Neuron (in vitro differentiated cells): Measurements from ENCODE around the gene PNPLA7.
"Not testable (repeated sequence)": the region's sequence is repeated elsewhere in the genome, so short reads cannot be mapped to it uniquely, and the experiment has no call there.

Source experiments
- H2AFZ ChIP-seq: one replicate; pipeline ENCODE4 v1.6.1; 2013; ENCODE audit warnings: low read depth, mild to moderate bottlenecking, inconsistent platforms, low read length, moderate library complexity
- H3K27me3 ChIP-seq: one replicate; pipeline ENCODE4 v1.6.1; 2013; ENCODE audit warnings: low read length; ENCODE audit not compliant: insufficient read depth
- H3K36me3 ChIP-seq: one replicate; pipeline ENCODE4 v1.6.1; 2013; ENCODE audit warnings: low read length; ENCODE audit not compliant: insufficient read depth
- H3K4me1 ChIP-seq: one replicate; pipeline ENCODE4 v1.6.1; 2013; ENCODE audit warnings: low read length; ENCODE audit not compliant: insufficient read depth
- H3K4me3 ChIP-seq: 2 replicates; pipeline ENCODE4 v1.5.1; 2013; ENCODE audit warnings: mild to moderate bottlenecking, low read length, moderate library complexity
- H3K9me3 ChIP-seq: one replicate; pipeline ENCODE4 v1.6.1; 2013; ENCODE audit warnings: low read length

PNPLA7 gene

DNA sequence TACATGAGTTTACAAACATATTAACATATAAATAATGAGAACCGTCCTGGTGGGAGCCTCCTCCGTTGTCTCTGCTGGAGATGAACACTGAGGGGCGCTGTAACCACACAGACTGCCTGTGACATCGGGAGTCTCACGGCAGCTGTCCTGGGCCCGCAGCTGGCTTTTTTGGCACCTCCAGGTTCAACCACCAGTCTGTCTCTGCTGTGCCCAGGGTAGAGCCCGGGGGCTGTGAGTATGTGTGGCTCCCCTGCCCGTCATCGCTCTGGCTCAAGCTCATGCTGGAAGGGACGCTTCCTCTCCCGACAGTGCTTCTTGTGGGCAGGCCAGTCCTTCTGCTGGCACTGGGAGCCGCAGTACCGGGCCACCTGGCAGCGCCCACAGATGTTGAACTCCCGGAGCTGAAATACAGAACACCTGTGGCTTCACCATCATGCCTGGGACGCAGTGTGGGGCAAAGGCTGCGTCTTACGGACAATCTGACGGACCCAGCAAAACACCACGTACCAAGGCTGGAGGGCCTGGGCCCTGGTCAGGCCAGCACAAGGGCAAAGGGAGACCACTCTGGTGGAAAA is 32.2 kb upstream of the PNPLA7 start:
- peaks cover 51% of the 10 kb centered on the region for H3K36me3 ChIP-seq

DNA sequence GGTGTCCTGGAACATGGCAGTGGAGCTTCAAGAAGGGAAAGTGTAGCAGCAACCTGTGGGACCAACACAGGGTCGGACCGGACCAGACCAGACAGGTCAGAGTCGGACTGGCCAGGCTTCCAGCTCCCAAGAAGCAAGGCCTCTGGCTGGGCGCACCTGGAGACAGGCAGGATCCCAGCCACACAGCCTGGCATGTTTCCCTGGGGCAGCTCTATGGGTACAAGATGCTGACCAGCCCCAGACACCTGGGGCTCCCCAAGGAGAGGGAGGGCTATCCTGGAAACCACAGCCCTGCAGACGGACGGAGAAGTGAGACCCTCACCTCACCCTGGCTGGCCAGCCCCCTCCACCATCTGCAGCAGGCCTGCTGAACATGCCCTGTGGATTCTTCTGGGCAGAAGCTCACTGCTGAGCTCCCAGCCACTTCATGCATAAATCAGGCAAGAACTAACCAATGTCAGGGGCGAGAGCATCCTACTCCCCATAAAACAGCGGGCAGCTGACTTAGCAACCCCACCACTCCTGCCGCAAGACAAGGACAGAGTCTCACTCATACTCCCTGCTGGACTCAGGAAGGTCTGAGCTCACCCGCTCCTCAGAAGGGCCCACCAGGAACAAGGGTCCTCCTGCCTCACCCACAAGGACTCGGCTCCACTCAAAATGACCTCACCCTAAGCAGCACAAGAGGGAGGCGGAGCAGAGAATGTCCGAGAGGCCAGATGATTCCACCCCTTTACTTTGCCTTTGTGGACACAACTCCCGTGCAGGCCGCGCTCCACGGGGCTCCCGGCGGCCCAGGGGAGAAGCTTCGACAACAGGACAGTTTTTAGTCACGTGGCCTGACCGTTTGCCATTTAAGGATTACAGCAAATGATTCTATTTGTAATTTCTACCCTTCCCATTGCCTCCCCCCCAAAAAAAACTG is 31.4 kb upstream of the PNPLA7 start:
- Histone ChIP-seq H3K9me3 (no peaks in the 10 kb centered on the region), H3K4me1 (peaks cover 12% of the 10 kb centered on the region), H3K27me3 (no peaks in the 10 kb centered on the region), H3K4me3 (no peak overlapping the region), H3K36me3 (peaks cover 44% of the 10 kb centered on the region), H2AFZ (no peak overlapping the region)

More for the DNA sequence above, 32.2 kb upstream of the PNPLA7 start:
- H3K27me3 ChIP-seq: no peaks in the 10 kb centered on the region
- H3K9me3 ChIP-seq: no peaks in the 10 kb centered on the region
- peaks cover 6% of the 10 kb centered on the region for H3K4me1 ChIP-seq
- no peak overlapping the region for H3K4me3 ChIP-seq
- H2AFZ ChIP-seq: no peak overlapping the region

DNA sequence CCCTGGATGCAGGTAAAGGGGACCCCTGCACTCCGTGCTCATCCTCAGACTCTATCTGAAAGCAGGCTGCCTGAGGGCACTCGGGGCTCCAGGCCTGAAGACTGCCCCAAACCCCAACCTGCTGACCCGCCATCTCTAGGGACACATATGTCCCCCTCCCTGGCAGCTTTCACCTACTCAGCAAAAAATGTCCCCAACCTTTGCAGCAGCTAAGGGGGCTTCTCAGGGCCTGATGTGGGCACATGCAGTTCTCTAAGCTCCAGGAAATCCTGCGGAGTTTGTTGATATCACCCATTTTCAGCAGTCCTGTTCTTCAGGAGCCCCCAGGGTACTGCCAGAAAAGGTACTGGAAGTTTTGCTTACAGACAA is 30.7 kb upstream of the PNPLA7 start:
- Histone ChIP-seq H3K9me3 (no peaks in the 10 kb centered on the region), H3K36me3 (peaks cover 40% of the 10 kb centered on the region)

DNA sequence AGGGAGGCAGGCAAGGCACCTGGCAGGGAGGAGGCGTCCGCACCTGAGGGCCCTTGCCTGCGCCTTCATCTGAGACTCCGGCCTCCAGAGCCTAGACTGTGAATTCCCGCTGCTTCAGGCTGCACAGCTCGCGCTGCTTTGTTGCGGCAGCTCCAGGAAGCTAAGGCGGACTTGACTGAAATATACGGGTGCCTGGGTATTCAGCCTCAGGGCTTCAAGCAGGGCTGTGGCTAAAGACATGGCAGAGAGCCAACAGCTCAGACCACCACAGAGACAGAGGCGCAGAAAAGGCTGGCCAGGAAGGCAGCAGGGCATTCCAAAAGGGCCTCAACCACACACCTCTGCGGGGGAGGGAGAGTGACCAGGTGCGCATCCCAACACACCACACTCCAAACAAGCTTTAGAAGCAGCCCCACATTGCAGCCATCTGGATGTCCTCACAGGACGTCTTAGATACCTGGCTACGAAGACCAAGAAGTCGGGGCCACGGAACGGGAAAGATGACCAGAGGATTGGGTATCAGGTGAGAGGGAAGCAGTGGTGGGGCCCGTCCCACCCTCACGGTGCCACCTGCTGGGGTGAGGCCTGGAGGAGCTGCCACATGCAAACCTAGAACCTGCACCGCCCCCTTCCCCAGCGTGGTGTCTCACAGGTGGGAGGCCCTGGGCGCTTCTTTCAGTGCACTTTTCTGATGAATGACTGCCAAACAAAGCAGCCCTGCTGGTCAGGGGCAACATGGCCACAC is 30.2 kb upstream of the PNPLA7 start:
- Histone ChIP-seq H3K9me3 (no peaks in the 10 kb centered on the region), H3K36me3 (peaks cover 40% of the 10 kb centered on the region), H3K4me1 (peaks cover 12% of the 10 kb centered on the region), H2AFZ (no peak overlapping the region), H3K4me3 (no peak overlapping the region), H3K27me3 (no peaks in the 10 kb centered on the region)

More for the DNA sequence above, 30.7 kb upstream of the PNPLA7 start:
- no peak overlapping the region for H2AFZ ChIP-seq
- no peaks in the 10 kb centered on the region for H3K27me3 ChIP-seq
- H3K4me3 ChIP-seq: no peak overlapping the region
- peaks cover 12% of the 10 kb centered on the region for H3K4me1 ChIP-seq

DNA sequence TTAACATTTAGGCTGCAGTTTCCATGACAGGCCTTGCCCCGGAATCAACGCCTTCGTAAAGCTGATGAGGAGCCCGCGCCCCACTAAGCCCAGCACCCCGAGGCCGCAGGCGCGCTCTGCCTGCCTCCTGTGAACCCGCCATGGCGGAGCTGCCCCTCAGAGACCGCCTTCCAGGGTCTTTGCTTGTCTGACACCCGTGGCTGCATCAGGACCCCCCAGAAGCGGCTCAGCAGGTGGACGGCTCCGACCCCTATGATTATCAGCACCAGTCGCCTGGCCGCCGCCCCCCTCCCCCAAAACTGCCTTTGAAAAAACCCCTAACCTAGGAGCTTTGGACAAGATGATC is 29.0 kb upstream of the PNPLA7 start:
- Histone ChIP-seq H3K4me3 (peak overlapping the region; percentile 86), H3K9me3 (no peaks in the 10 kb centered on the region), H3K36me3 (peaks cover 45% of the 10 kb centered on the region), H2AFZ (peak overlapping the region; percentile 73), H3K27me3 (no peaks in the 10 kb centered on the region), H3K4me1 (peaks cover 12% of the 10 kb centered on the region)

DNA sequence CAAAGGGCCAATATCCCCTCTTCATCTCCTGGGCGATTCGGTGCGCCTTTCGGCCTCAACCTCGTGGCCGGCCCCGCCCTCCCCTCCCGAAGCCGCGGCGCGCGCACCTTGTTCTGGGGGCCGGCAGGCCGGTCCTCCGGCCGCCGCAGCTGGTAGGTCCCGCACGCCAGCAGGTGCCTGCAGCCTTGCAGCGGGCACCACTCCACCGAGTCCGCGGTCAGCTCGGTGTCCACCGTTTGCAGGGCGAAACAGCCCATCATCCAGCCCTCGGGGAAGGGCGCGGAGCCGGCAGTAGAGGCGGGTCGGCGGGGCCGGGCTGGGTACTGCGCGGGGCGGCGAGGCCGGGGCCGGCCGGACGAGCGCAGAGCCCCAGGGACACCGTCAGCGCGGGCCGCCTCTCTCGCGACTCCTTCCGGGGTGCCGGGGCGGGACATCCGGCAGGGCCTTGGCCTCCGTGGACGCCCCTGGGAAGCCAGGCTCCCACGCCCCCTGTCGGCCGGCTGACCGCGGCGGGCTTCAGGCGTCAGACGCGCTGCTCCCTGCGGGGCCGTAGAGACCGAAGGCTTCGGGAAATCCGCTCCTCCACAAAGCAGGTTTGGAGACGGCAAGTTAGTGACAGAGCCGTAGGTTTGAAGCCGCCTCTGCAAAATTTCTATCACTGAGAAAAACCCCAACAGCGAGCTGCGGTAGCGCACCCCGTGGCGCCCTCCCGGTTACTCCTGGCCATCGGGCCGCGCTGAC is 28.5 kb upstream of the PNPLA7 start, which contains the start of gene DPH7:
TSS of gene DPH7 (minus strand) at position 408 of the 741 bp plus-strand sequence. CDS start at position 260, 148 bp downstream.
- Histone ChIP-seq H3K4me1 (peaks cover 12% of the 10 kb centered on the region), H3K27me3 (no peaks in the 10 kb centered on the region), H3K4me3 (peak within 1 kb of the TSS; percentile 86), H3K9me3 (no peaks in the 10 kb centered on the region), H2AFZ (peak within 1 kb of the TSS; percentile 73), H3K36me3 (peaks cover 47% of the 10 kb centered on the region)

DNA sequence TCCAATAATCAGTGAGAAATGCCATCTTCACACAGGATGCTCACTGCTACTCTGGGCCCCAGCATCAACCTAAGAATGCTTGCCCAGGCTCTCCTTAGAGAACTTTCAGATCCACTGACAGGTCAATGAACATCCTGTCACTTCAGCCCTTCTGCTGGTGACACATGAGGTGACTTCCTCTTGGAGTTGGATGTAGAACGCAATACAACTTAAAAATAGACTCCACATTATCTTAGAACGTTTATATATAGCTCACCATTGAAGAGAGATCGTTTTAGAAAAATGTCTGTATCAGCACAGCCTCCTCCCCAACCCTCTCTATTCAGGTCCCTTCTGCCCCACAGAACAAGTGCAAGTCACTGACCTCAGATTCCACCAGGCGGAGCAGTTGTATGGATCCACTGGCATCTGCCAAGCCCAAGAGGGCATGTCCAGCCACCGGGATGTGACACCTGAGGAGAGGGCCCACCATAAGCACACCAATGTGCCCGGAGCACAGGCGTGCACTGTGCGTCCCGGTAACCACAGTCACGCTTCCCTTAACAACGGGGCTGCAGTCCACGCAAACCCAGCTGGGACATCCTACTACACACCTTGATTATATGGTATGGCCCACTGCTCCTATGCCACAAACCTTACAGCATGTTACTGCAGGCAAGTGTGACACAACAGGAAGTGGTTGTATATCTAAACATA is 25.7 kb upstream of the PNPLA7 start:
- H3K4me1 ChIP-seq: peaks cover 12% of the 10 kb centered on the region
- peaks cover 38% of the 10 kb centered on the region for H3K36me3 ChIP-seq

DNA sequence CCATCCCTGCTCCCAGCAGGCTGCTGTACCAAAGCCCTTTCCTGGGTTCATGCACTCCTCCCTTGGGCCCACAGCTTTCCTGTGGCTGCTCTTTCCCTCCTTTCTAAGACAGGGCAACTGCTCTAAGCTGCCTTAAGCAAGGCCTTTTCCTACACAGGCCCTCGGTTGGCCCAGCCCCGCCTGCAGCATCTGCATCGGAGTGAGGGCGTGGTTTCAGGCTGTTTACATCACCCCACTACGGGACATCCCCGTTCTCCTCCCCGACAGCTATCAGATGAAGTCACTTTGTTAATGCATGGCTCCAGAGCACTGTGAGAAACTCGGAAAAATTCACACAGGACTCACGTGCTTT is 25.1 kb upstream of the PNPLA7 start:
- no peaks in the 10 kb centered on the region for H3K9me3 ChIP-seq
- H3K4me1 ChIP-seq: peaks cover 12% of the 10 kb centered on the region
- H3K4me3 ChIP-seq: no peak overlapping the region
- peaks cover 43% of the 10 kb centered on the region for H3K36me3 ChIP-seq
- H2AFZ ChIP-seq: no peak overlapping the region
- H3K27me3 ChIP-seq: no peaks in the 10 kb centered on the region

More for the DNA sequence above, 25.7 kb upstream of the PNPLA7 start:
- H2AFZ ChIP-seq: no peak overlapping the region
- H3K9me3 ChIP-seq: no peaks in the 10 kb centered on the region
- H3K27me3 ChIP-seq: no peaks in the 10 kb centered on the region
- no peak overlapping the region for H3K4me3 ChIP-seq

DNA sequence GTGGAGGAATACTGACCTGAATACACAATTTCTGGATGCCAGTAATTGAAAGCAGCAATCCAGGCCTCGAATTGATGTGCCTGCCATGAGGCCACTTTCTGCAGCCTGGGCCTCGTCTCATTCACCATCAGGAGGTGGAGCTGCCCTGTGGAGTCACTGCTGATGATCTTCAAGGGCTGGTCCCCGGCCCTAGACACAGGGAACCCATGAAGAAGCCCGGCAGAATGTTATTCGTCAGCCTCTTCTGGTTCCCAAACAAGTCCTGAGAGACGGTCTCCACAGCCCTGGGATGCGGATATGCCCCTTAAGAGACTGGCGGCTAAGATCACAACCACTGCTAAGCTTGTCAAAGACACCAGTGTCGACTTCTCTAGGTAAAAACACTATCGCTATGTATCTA is 24.0 kb upstream of the PNPLA7 start:
- H3K27me3 ChIP-seq: no peaks in the 10 kb centered on the region
- H3K9me3 ChIP-seq: no peaks in the 10 kb centered on the region
- peaks cover 12% of the 10 kb centered on the region for H3K4me1 ChIP-seq
- no peak overlapping the region for H3K4me3 ChIP-seq
- H3K36me3 ChIP-seq: peaks cover 49% of the 10 kb centered on the region
- H2AFZ ChIP-seq: no peak overlapping the region

DNA sequence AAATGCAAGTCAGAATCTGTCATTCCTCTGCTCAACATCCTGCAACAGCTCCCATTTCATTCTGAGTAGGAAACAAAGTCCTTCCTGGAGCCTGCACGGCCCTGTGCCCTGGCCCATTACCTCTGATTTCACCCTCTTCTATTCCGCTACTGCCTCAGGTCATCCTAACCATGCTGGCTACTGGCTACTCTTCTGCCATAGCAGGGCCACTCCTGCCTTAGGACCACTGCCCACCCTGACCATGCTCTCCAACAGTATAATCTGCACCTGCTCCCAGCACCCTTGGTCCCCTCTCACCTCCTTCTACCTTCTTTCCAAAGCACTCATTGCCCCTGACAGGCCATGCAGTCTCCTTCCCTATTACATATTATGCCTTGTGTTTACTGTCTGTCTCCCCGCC is 20.4 kb upstream of the PNPLA7 start:
- Histone ChIP-seq H3K36me3 (peaks cover 48% of the 10 kb centered on the region), H3K9me3 (no peaks in the 10 kb centered on the region), H2AFZ (no peak overlapping the region), H3K4me3 (no peak overlapping the region), H3K4me1 (no peaks in the 10 kb centered on the region), H3K27me3 (no peaks in the 10 kb centered on the region)

DNA sequence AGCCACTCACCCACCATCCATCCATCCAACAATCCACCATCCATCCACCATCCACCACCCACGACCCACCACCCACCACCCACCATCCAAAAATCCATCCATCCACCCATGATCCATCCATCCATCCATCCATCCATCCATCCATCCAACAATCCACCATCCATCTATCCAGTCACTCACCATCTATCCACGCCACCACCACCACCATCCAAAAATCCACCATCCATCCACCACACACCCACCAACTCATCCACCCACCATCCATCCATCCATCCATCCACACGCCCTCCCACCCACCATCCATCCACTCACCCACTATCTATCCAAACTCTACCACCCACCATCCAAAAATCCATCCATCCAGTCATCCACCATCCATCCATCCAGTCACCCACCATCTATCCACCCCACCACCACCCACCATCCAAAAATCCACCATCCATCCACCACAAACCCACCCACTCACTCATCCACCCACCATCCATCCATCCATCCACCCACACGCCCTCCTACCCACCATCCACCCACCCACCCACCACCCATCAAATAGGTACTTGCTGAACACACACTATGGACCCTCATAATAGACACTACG is 19.5 kb upstream of the PNPLA7 start:
- H3K4me1 ChIP-seq: no peaks in the 10 kb centered on the region

DNA sequence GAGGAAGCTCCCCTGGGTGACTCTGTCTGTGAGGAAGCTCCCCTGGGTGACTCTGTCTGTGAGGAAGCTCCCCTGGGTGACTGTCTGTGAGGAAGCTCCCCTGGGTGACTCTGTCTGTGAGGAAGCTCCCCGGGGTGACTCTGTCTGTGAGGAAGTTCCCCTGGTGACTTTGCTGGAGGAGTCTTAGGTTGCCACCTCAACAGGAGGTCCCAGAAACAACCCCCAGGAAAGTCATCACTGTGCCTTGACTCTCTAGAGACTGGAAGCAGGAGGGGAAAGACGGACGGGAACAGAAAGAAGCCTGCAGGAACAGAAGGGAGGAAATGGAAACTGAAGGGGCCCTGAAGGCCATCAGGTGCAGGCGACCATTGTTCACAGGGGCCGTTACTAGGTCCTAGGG is 18.2 kb upstream of the PNPLA7 start:
- not testable (repeated sequence) for H3K27me3 ChIP-seq, H3K9me3 ChIP-seq, H3K4me1 ChIP-seq, H2AFZ ChIP-seq, H3K4me3 ChIP-seq
- H3K36me3 ChIP-seq: peaks cover 47% of the 10 kb centered on the region

More for the DNA sequence above, 19.5 kb upstream of the PNPLA7 start:
- peaks cover 44% of the 10 kb centered on the region for H3K36me3 ChIP-seq
- no peak overlapping the region for H2AFZ ChIP-seq
- H3K9me3 ChIP-seq: no peaks in the 10 kb centered on the region
- H3K27me3 ChIP-seq: no peaks in the 10 kb centered on the region
- H3K4me3 ChIP-seq: no peak overlapping the region
